ENCODE data around the gene ENTPD3.

Gene ENTPD3

GRCh38 chr3:40366203-40367162 lies 20.5 kb upstream of the ENTPD3 start:
- Histone ChIP-seq H3K23ac (ENCODE audit: low read length) (no peak overlapping the region), H4K8ac (ENCODE audit: low read depth, low read length) (no peak overlapping the region), H4K12ac (ENCODE audit: low read depth, low read length) (no peak overlapping the region), H3K79me1 (ENCODE audit: low read length) (no peaks in the 10 kb centered on the region), H3K79me2 (ENCODE audit: control insufficient read depth, insufficient read depth, low read length, poor library complexity) (no peaks in the 10 kb centered on the region), H2BK12ac (ENCODE audit: low read length) (no peak overlapping the region), H3K18ac (ENCODE audit: low read length) (no peak overlapping the region), H2AFZ (ENCODE audit: insufficient read depth, low read length, poor library complexity) (no peak overlapping the region), H2BK5ac (ENCODE audit: low read depth, low read length, poor library complexity) (no peak overlapping the region), H3K36me3 (ENCODE audit: control insufficient read depth in 1 of 2, insufficient read depth in 2 of 2, low read length in 2 of 2) (no peaks in the 10 kb centered on the region), H4K91ac (ENCODE audit: low read depth, low read length) (no peak overlapping the region), H3K4me2 (ENCODE audit: low read length) (no peak overlapping the region), H3K4ac (ENCODE audit: low read depth, low read length) (no peak overlapping the region), H3K14ac (ENCODE audit: low read length) (no peak overlapping the region), H2BK120ac (ENCODE audit: insufficient read depth, low read length, poor library complexity) (no peak overlapping the region), H2AK5ac (ENCODE audit: low read length) (no peak overlapping the region), H3K4me3 (ENCODE audit: low read depth, low read length) (no peak overlapping the region), H3K4me1 (ENCODE audit: control insufficient read depth in 1 of 2, insufficient read depth in 2 of 2, low read length in 2 of 2) (no peaks in the 10 kb centered on the region), H3K27ac (ENCODE audit: low read depth, low read length) (no peak overlapping the region), H3K27me3 (ENCODE audit: insufficient read depth, low read length) (no peaks in the 10 kb centered on the region), H3K9ac (ENCODE audit: low read length) (no peak overlapping the region), H3K9me3 (ENCODE audit: insufficient read depth, low read depth, low read length) (no peaks in the 10 kb centered on the region)
- WGBS (ENCODE audit: extremely low coverage, insufficient coverage, insufficient read length): no CpG with 5 or more reads among the region's 2 CpGs
- DNase-seq: no peak

- Histone ChIP-seq H3K9me3 (ENCODE audit: insufficient read depth, low read depth, low read length) (no peaks in the 10 kb centered on the region), H3K79me2 (ENCODE audit: control insufficient read depth, insufficient read depth, low read length, poor library complexity) (no peaks in the 10 kb centered on the region), H3K4ac (ENCODE audit: low read depth, low read length) (no peak overlapping the region), H2AFZ (ENCODE audit: insufficient read depth, low read length, poor library complexity) (no peak overlapping the region), H3K36me3 (ENCODE audit: control insufficient read depth in 1 of 2, insufficient read depth in 2 of 2, low read length in 2 of 2) (no peaks in the 10 kb centered on the region), H3K27ac (ENCODE audit: low read depth, low read length) (no peak overlapping the region), H3K4me3 (ENCODE audit: low read depth, low read length) (no peak overlapping the region), H4K91ac (ENCODE audit: low read depth, low read length) (no peak overlapping the region), H4K8ac (ENCODE audit: low read depth, low read length) (no peak overlapping the region), H4K12ac (ENCODE audit: low read depth, low read length) (no peak overlapping the region), H2BK120ac (ENCODE audit: insufficient read depth, low read length, poor library complexity) (no peak overlapping the region), H3K27me3 (ENCODE audit: insufficient read depth, low read length) (no peaks in the 10 kb centered on the region), H3K9ac (ENCODE audit: low read length) (no peak overlapping the region), H3K14ac (ENCODE audit: low read length) (no peak overlapping the region), H2BK12ac (ENCODE audit: low read length) (no peak overlapping the region), H3K79me1 (ENCODE audit: low read length) (no peaks in the 10 kb centered on the region), H3K4me1 (ENCODE audit: control insufficient read depth in 1 of 2, insufficient read depth in 2 of 2, low read length in 2 of 2) (no peaks in the 10 kb centered on the region), H2AK5ac (ENCODE audit: low read length) (no peak overlapping the region), H3K23ac (ENCODE audit: low read length) (no peak overlapping the region), H3K18ac (ENCODE audit: low read length) (no peak overlapping the region), H3K4me2 (ENCODE audit: low read length) (no peak overlapping the region), H2BK5ac (ENCODE audit: low read depth, low read length, poor library complexity) (no peak overlapping the region)
- no CpG with 5 or more reads among the region's 1 CpG for WGBS (ENCODE audit: extremely low coverage, insufficient coverage, insufficient read length)
- DNase-seq: no peak
Measured at GRCh38 chr3:40369716-40370115, 17.3 kb upstream of the ENTPD3 start.

- Histone ChIP-seq H3K4me2 (ENCODE audit: low read length) (no peak overlapping the region), H4K12ac (ENCODE audit: low read depth, low read length) (no peak overlapping the region), H3K79me2 (ENCODE audit: control insufficient read depth, insufficient read depth, low read length, poor library complexity) (no peaks in the 10 kb centered on the region), H2AFZ (ENCODE audit: insufficient read depth, low read length, poor library complexity) (no peak overlapping the region), H3K23ac (ENCODE audit: low read length) (no peak overlapping the region), H3K14ac (ENCODE audit: low read length) (no peak overlapping the region), H2BK5ac (ENCODE audit: low read depth, low read length, poor library complexity) (no peak overlapping the region), H2BK120ac (ENCODE audit: insufficient read depth, low read length, poor library complexity) (no peak overlapping the region), H3K27me3 (ENCODE audit: insufficient read depth, low read length) (no peaks in the 10 kb centered on the region), H3K4ac (ENCODE audit: low read depth, low read length) (no peak overlapping the region), H3K9me3 (ENCODE audit: insufficient read depth, low read depth, low read length) (no peaks in the 10 kb centered on the region), H3K79me1 (ENCODE audit: low read length) (no peaks in the 10 kb centered on the region), H3K4me3 (ENCODE audit: low read depth, low read length) (no peak overlapping the region), H4K8ac (ENCODE audit: low read depth, low read length) (no peak overlapping the region), H4K91ac (ENCODE audit: low read depth, low read length) (no peak overlapping the region), H2AK5ac (ENCODE audit: low read length) (no peak overlapping the region), H3K9ac (ENCODE audit: low read length) (no peak overlapping the region), H2BK12ac (ENCODE audit: low read length) (no peak overlapping the region), H3K27ac (ENCODE audit: low read depth, low read length) (no peak overlapping the region), H3K18ac (ENCODE audit: low read length) (no peak overlapping the region), H3K36me3 (ENCODE audit: control insufficient read depth in 1 of 2, insufficient read depth in 2 of 2, low read length in 2 of 2) (no peaks in the 10 kb centered on the region), H3K4me1 (ENCODE audit: control insufficient read depth in 1 of 2, insufficient read depth in 2 of 2, low read length in 2 of 2) (no peaks in the 10 kb centered on the region)
- WGBS (ENCODE audit: extremely low coverage, insufficient coverage, insufficient read length): no CpG with 5 or more reads among the region's 1 CpG
- no peak for DNase-seq
Measured at GRCh38 chr3:40377822-40378221, 9.2 kb upstream of the ENTPD3 start.

- Histone ChIP-seq H4K91ac (ENCODE audit: low read depth, low read length) (no peak overlapping the region), H3K18ac (ENCODE audit: low read length) (no peak overlapping the region), H3K9me3 (ENCODE audit: insufficient read depth, low read depth, low read length) (no peaks in the 10 kb centered on the region), H3K4ac (ENCODE audit: low read depth, low read length) (no peak overlapping the region), H3K79me1 (ENCODE audit: low read length) (no peaks in the 10 kb centered on the region), H3K23ac (ENCODE audit: low read length) (no peak overlapping the region), H3K4me2 (ENCODE audit: low read length) (no peak overlapping the region), H3K14ac (ENCODE audit: low read length) (no peak overlapping the region), H2BK120ac (ENCODE audit: insufficient read depth, low read length, poor library complexity) (no peak overlapping the region), H3K4me3 (ENCODE audit: low read depth, low read length) (no peak overlapping the region), H3K27ac (ENCODE audit: low read depth, low read length) (no peak overlapping the region), H3K4me1 (ENCODE audit: control insufficient read depth in 1 of 2, insufficient read depth in 2 of 2, low read length in 2 of 2) (no peaks in the 10 kb centered on the region), H2BK12ac (ENCODE audit: low read length) (no peak overlapping the region), H4K8ac (ENCODE audit: low read depth, low read length) (no peak overlapping the region), H4K12ac (ENCODE audit: low read depth, low read length) (no peak overlapping the region), H2AFZ (ENCODE audit: insufficient read depth, low read length, poor library complexity) (no peak overlapping the region), H3K27me3 (ENCODE audit: insufficient read depth, low read length) (no peaks in the 10 kb centered on the region), H3K36me3 (ENCODE audit: control insufficient read depth in 1 of 2, insufficient read depth in 2 of 2, low read length in 2 of 2) (no peaks in the 10 kb centered on the region), H2AK5ac (ENCODE audit: low read length) (no peak overlapping the region), H3K9ac (ENCODE audit: low read length) (no peak overlapping the region), H2BK5ac (ENCODE audit: low read depth, low read length, poor library complexity) (no peak overlapping the region), H3K79me2 (ENCODE audit: control insufficient read depth, insufficient read depth, low read length, poor library complexity) (no peaks in the 10 kb centered on the region)
- DNase-seq: no peak
- WGBS (ENCODE audit: extremely low coverage, insufficient coverage, insufficient read length): no CpG with 5 or more reads among the region's 4 CpGs
Measured at GRCh38 chr3:40379674-40380306, 7.2 kb upstream of the ENTPD3 start.
